Left ventricle myocardium inferior (tissue), 1 donor: Measurements from ENCODE around the gene TPPP2. TPM values are rescaled to one million over a fixed set of nuclear protein-coding genes. Genes with fewer than 3 reads are reported as not detected.
A peak's percentile ranks its signal among the peaks of the same experiment; 100 is the strongest.

Source experiments
- DNase-seq: peaks from one replicate; pipeline ENCODE4 v3.0.0-alpha.2; 2020
- H3K27ac ChIP-seq: fragments of 200-600 bp; replicated peaks from 2 replicates; pipeline ENCODE4 v1.8.0; 2021
- H3K27me3 ChIP-seq: fragments of 200-600 bp; 2 replicates; pipeline ENCODE4 v1.8.0; 2021; ENCODE audit warnings: low read depth
- H3K36me3 ChIP-seq: fragments of 200-600 bp; 2 replicates; pipeline ENCODE4 v1.8.0; 2021
- H3K4me1 ChIP-seq: fragments of 200-600 bp; 2 replicates; pipeline ENCODE4 v1.8.0; 2021
- H3K4me3 ChIP-seq: fragments of 200-600 bp; 2 replicates; pipeline ENCODE4 v1.8.0; 2021; ENCODE audit warnings: mild to moderate bottlenecking, moderate library complexity
- H3K9me3 ChIP-seq: fragments of 200-600 bp; replicated peaks from 2 replicates; pipeline ENCODE4 v1.8.0; 2021
- CTCF ChIP-seq: fragments of 200-600 bp; IDR thresholded peaks from 2 replicates; pipeline ENCODE4 v1.8.0; 2021; ENCODE audit warnings: antibody characterized with exemption, mild to moderate bottlenecking, borderline replicate concordance
- intact Hi-C: fragments of 100-400 bp; cut with micrococcal nuclease; formaldehyde crosslinking; loops from one replicate; pipeline ENCODE4 v1.11.0; 2022
- total RNA-seq: library from RNA; stranded (reverse); fragmentation: NEBNext Ultra II Directional; extraction: Animal tissue kit (Norgen Biotek cat#: 25700); gene quantifications from one replicate; pipeline ENCODE4 v1.2.1, GENCODE V29; 2021
- donor health status: DM: no; HTN: yes; CAD: no; lungs with severe emphysema.

TPPP2 gene
- total RNA-seq, 1 donor from 2014 or later: 1.6 TPM

- H3K9me3 ChIP-seq: no peaks in the 10 kb centered on the region
- peaks cover 46% of the 10 kb centered on the region for H3K36me3 ChIP-seq
- H3K27ac ChIP-seq: peak overlapping the region; percentile 99
- H3K4me3 ChIP-seq: peak overlapping the region; percentile 83
- no peaks in the 10 kb centered on the region for H3K27me3 ChIP-seq
- intact Hi-C loops: no loop called here
- H3K4me1 ChIP-seq: peaks cover 71% of the 10 kb centered on the region
- DNase-seq: no peak
- TF ChIP-seq CTCF: no peak
Measured at GRCh38 chr14:21022686-21023085, 7.3 kb upstream of the TPPP2 start.

- H3K27me3 ChIP-seq: no peaks in the 10 kb centered on the region
- DNase-seq: peak; percentile 36
- peaks cover 41% of the 10 kb centered on the region for H3K36me3 ChIP-seq
- no peaks in the 10 kb centered on the region for H3K9me3 ChIP-seq
- peak overlapping the region; percentile 83 for H3K4me3 ChIP-seq
- intact Hi-C loops: no loop called here
- H3K27ac ChIP-seq: peak overlapping the region; percentile 99
- H3K4me1 ChIP-seq: peaks cover 66% of the 10 kb centered on the region
- TF ChIP-seq CTCF: no peak
Measured at GRCh38 chr14:21023174-21023573, 6.8 kb upstream of the TPPP2 start.

- H3K27me3 ChIP-seq: no peaks in the 10 kb centered on the region
- TF ChIP-seq CTCF: no peak
- no peak for DNase-seq
- intact Hi-C loops: no loop called here
- peaks cover 33% of the 10 kb centered on the region for H3K36me3 ChIP-seq
- peak overlapping the region; percentile 83 for H3K4me3 ChIP-seq
- peak overlapping the region; percentile 99 for H3K27ac ChIP-seq
- peaks cover 60% of the 10 kb centered on the region for H3K4me1 ChIP-seq
- no peaks in the 10 kb centered on the region for H3K9me3 ChIP-seq
Measured at GRCh38 chr14:21023817-21024584, 6.0 kb upstream of the TPPP2 start.

GRCh38 chr14:21024585-21025370 is 5.2 kb upstream of the TPPP2 start, which contains the start of gene NDRG2:
TSS of gene NDRG2 (minus strand) at chr14:21025061. CDS start at chr14:21023315, 1,746 bp downstream.
- Histone ChIP-seq H3K4me3 (peak within 1 kb of the TSS; percentile 83), H3K27me3 (no peaks in the 10 kb centered on the region), H3K27ac (peak within 1 kb of the TSS; percentile 99), H3K9me3 (no peaks in the 10 kb centered on the region), H3K4me1 (peaks cover 60% of the 10 kb centered on the region), H3K36me3 (peaks cover 25% of the 10 kb centered on the region)
- DNase-seq: peak; percentile 89
- intact Hi-C loops: no loop called here
- no peak for TF ChIP-seq CTCF

- DNase-seq: peak; percentile 91
- Histone ChIP-seq H3K36me3 (peaks cover 16% of the 10 kb centered on the region), H3K4me3 (peak overlapping the region; percentile 83), H3K27me3 (no peaks in the 10 kb centered on the region), H3K9me3 (no peaks in the 10 kb centered on the region), H3K27ac (peak overlapping the region; percentile 99), H3K4me1 (peaks cover 57% of the 10 kb centered on the region)
- intact Hi-C loops: no loop called here
- no peak for TF ChIP-seq CTCF
Measured at GRCh38 chr14:21025371-21026273, 4.4 kb upstream of the TPPP2 start.
